CD4-positive, alpha-beta T cell (primary cell): ENCODE measurements around the gene ZSCAN5A. TPM values are rescaled to one million over a fixed set of nuclear protein-coding genes. Genes with fewer than 3 reads are reported as not detected.

Experiments
- ATAC-seq: fragments of 200-7000 bp; cut with Tn5 transposase; one replicate; pipeline ENCODE4 v1.10.0; 2022; ENCODE audit warnings: mild to moderate bottlenecking; ENCODE audit not compliant: poor library complexity
- CTCF ChIA-PET: fragments of 350-600 bp; sonication (Branson Sonifier 250); formaldehyde crosslinking; loops from one replicate; lab custom pipeline; 2021; ENCODE audit warnings: antibody characterized with exemption, inconsistent platforms; lab: Charles Lee
- POLR2A ChIA-PET: fragments of 350-600 bp; sonication (Branson Sonifier 250); formaldehyde crosslinking; loops from one replicate; lab custom pipeline; 2021; ENCODE audit warnings: antibody characterized with exemption, inconsistent platforms; lab: Charles Lee
- DNase-seq, 14 experiments: peaks; one replicate each; pipeline ENCODE4 v3.0.0-alpha.2; 2013 to 2020; ENCODE audit warnings: mixed read lengths in 2 of 14
- H3K27ac ChIP-seq, 2 donors: one replicate each; pipeline versions ENCODE4 v1.5.1 to v1.7.0; 2013; ENCODE audit warnings: low read length in 2 of 2, low read depth in 1 of 2, mild to moderate bottlenecking in 1 of 2
- H3K27me3 ChIP-seq, 2 experiments: 1 replicate in 1 of 2; 2 replicates in 1 of 2; pipeline versions ENCODE4 v1.6.1 to v1.7.0; 2013; ENCODE audit warnings: low read length in 2 of 2, control low read depth in 1 of 2, mild to moderate bottlenecking in 1 of 2, moderate library complexity in 1 of 2; ENCODE audit not compliant: insufficient read depth in 2 of 2, control insufficient read depth in 1 of 2
- H3K36me3 ChIP-seq: one replicate; pipeline ENCODE4 v1.6.1; 2013; ENCODE audit warnings: low read length, control low read depth; ENCODE audit not compliant: insufficient read depth
- H3K4me1 ChIP-seq: one replicate; pipeline ENCODE4 v1.6.1; 2013; ENCODE audit warnings: low read length, control low read depth; ENCODE audit not compliant: insufficient read depth
- H3K4me3 ChIP-seq: one replicate; pipeline ENCODE4 v1.5.1; 2013; ENCODE audit warnings: mild to moderate bottlenecking, low read length, moderate library complexity
- H3K9me3 ChIP-seq, 2 experiments: 1 replicate in 1 of 2; 2 replicates in 1 of 2; pipeline versions ENCODE4 v1.6.1 to v1.7.0; 2013; ENCODE audit warnings: low read length in 2 of 2, mild to moderate bottlenecking in 2 of 2, control low read depth in 1 of 2, moderate library complexity in 1 of 2; ENCODE audit not compliant: control insufficient read depth in 1 of 2, insufficient read depth in 1 of 2
- H3K27ac Mint-ChIP-seq: one replicate; pipeline ENCODE4 v1.8.0; 2020; ENCODE audit warnings: mixed read lengths
- H3K27me3 Mint-ChIP-seq: one replicate; pipeline ENCODE4 v1.8.0; 2021; ENCODE audit warnings: mixed read lengths
- H3K36me3 Mint-ChIP-seq: one replicate; pipeline ENCODE4 v1.8.0; 2021; ENCODE audit warnings: low read depth, mixed read lengths
- H3K4me1 Mint-ChIP-seq: one replicate; pipeline ENCODE4 v1.8.0; 2021; ENCODE audit warnings: low read depth, mixed read lengths
- H3K4me3 Mint-ChIP-seq: one replicate; pipeline ENCODE4 v1.8.0; 2020; ENCODE audit warnings: mild to moderate bottlenecking, mixed read lengths
- H3K9me3 Mint-ChIP-seq: one replicate; pipeline ENCODE4 v1.8.0; 2020; ENCODE audit warnings: mixed read lengths
- intact Hi-C, 2 experiments: fragments of 100-400 bp; cut with DNase I in 1 of 2; cut with micrococcal nuclease in 1 of 2; formaldehyde crosslinking; loops; one replicate each; pipeline versions ENCODE4 v1.15.1 to v1.9.0; 2023 to 2025; cut with DNase I, micrococcal nuclease
- total RNA-seq, 174 experiments: library from RNA in 2 of 174; stranded (reverse) in 2 of 174; gene quantifications; one replicate each; pipeline ENCODE4 v1.2.3 and lab custom pipeline; 2021 to 2026
- TF ChIP-seq, protein P1 (sequence below): fragments of 200-600 bp; IDR thresholded peaks from one replicate; pipeline ENCODE4 v1.8.0; 2022; ENCODE audit warnings: antibody characterized with exemption, mild to moderate bottlenecking

The ZSCAN5A gene
- total RNA-seq, 2 experiments from 2014 or later: 3.3 to 4.4 TPM

DNA sequence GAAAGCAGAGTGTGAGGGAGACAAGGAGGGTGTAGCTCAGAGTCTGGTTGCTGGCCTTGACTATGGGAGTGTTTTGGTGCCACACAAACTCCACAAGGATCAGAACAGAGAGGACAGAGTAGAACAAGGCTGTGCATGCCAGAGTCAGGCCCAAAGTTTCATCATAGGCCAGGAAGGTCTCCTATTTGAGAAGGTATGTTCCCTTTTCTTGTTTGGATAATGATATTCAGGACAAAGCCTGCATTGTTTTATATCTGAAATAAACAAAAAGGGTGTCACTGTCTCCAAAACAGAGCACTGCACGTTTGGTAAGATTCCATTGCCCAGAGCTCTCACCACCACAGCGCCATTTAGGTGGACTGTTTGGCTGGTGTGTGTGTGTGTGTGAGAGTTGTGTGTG is 3.1 kb upstream of the ZSCAN5A start:
- H3K9me3 Mint-ChIP-seq: no peaks in the 10 kb centered on the region
- peaks cover 14% of the 10 kb centered on the region for H3K36me3 Mint-ChIP-seq

DNA sequence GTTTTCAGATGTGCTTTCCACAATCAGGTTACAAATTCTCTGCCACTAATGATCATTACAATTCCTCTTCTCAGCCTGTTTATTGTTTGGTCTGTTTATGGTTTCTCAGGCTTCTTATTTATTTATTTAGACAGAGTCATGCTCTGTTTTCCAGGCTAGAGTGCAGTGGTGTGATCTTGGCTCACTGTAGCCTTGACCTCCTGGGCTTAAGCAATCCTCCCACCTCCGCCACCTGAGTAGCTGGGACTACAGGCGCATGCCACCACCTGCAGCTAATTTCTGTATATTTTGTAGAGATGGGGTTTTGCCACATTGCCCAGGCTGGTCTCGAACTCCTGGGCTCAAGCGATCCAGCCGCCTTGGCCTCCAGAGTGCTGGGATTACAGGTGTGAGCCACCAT is 2.1 kb upstream of the ZSCAN5A start:
- Mint-ChIP-seq H3K27me3 (no peaks in the 10 kb centered on the region), H3K9me3 (no peaks in the 10 kb centered on the region), H3K27ac (peak overlapping the region; percentile 95), H3K36me3 (peaks cover 20% of the 10 kb centered on the region), H3K4me3 (peak overlapping the region; percentile 91), H3K4me1 (peaks cover 32% of the 10 kb centered on the region)
- Histone ChIP-seq H3K4me1 (peaks cover 14% of the 10 kb centered on the region), H3K4me3 (no peak overlapping the region), H3K27me3 (no peaks in the 10 kb centered on the region), H3K27ac (no peak overlapping the region), H3K9me3 (no peaks in the 10 kb centered on the region), H3K36me3 (no peaks in the 10 kb centered on the region)
- ChIA-PET CTCF (no interaction called here), POLR2A (no interaction called here)
- DNase-seq (no peak), ATAC-seq (no peak)
- TF ChIP-seq, protein P1, sequence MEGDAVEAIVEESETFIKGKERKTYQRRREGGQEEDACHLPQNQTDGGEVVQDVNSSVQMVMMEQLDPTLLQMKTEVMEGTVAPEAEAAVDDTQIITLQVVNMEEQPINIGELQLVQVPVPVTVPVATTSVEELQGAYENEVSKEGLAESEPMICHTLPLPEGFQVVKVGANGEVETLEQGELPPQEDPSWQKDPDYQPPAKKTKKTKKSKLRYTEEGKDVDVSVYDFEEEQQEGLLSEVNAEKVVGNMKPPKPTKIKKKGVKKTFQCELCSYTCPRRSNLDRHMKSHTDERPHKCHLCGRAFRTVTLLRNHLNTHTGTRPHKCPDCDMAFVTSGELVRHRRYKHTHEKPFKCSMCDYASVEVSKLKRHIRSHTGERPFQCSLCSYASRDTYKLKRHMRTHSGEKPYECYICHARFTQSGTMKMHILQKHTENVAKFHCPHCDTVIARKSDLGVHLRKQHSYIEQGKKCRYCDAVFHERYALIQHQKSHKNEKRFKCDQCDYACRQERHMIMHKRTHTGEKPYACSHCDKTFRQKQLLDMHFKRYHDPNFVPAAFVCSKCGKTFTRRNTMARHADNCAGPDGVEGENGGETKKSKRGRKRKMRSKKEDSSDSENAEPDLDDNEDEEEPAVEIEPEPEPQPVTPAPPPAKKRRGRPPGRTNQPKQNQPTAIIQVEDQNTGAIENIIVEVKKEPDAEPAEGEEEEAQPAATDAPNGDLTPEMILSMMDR: no peak
- intact Hi-C loops: loop anchor here in 1 of 2 experiments (2.0 to 10.0 kb wide), 4 partner anchors 48 to 1838 kb away; partner anchors contain the start of genes EPN1, ZNF329 and ZNF628

More for the DNA sequence above, 3.1 kb upstream of the ZSCAN5A start:
- intact Hi-C loops: loop anchor here in 1 of 2 experiments (2.0 to 10.0 kb wide), 4 partner anchors 47 to 1837 kb away; partner anchors contain the start of genes EPN1, ZNF329 and ZNF628
- H3K4me1 ChIP-seq: peaks cover 14% of the 10 kb centered on the region
- no peak overlapping the region for H3K4me3 Mint-ChIP-seq
- H3K36me3 ChIP-seq: no peaks in the 10 kb centered on the region
- no peak overlapping the region for H3K27ac ChIP-seq
- peaks cover 21% of the 10 kb centered on the region for H3K4me1 Mint-ChIP-seq
- no peak overlapping the region for H3K27ac Mint-ChIP-seq
- no peak for DNase-seq
- CTCF ChIA-PET: no interaction called here
- H3K9me3 ChIP-seq: no peaks in the 10 kb centered on the region
- TF ChIP-seq, protein P1: no peak
- H3K27me3 ChIP-seq: no peaks in the 10 kb centered on the region
- POLR2A ChIA-PET: no interaction called here
- no peaks in the 10 kb centered on the region for H3K27me3 Mint-ChIP-seq
- no peak for ATAC-seq
- no peak overlapping the region for H3K4me3 ChIP-seq

DNA sequence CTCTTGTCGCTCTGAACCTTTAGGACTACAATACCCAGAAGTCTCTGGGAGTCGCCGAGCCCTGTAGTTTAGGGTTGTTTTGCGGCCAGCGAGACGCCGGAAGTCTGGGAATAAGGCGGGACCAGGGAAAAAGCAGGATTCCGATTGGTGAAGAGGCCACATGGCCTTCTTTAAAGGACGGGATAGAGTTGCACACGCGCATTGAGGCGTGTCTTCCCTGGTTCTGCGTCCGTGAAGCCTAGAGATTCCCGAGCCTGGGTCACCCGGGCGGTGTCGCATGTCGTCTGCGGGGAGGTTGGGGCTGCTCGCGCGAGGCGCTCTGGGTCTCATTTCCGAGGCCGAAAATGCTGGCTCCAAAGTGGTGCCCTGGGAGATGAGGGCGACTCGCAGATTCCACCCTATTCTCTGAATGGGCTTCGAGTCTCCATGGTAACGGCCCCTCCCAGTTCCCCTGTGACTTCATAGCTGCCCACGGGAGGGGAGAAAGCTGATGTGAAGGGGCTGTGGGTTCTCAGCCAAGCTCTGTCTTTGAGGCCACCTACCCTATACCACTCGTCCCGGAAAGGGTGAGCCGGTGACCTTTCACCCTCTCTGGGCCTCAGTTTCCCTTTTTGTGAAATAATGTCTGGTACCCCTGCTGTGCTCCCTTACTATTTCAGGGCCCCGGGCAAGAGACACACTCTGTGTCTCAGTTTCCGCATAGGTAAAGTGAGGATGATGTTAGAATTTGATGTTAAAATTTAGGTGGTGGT is 614 bp upstream of the ZSCAN5A start:
- H3K9me3 Mint-ChIP-seq: no peaks in the 10 kb centered on the region
- intact Hi-C loops: loop anchor here (1.0 to 10.0 kb wide), 7 partner anchors 78 to 1840 kb away; partner anchors contain the start of genes ZNF582 (in 2 of the 2), EPN1 (in 1 of the 2), ZNF329 (in 1 of the 2) and ZNF628 (in 1 of the 2)
- ChIA-PET CTCF (interaction anchor here (0.6 to 0.8 kb wide), 2 partner anchors 62 to 1601 kb away, joined by 3 to 4 read pairs; no protein-coding TSS in a partner anchor), POLR2A (interaction anchor here (0.6 to 2.4 kb wide), 10 partner anchors 24 to 661 kb away, joined by 3 to 11 read pairs (median 4); partner anchors contain the start of genes ZNF444, ZNF471, ZNF582 and ZNF787)
- peak overlapping the region; percentile 91 for H3K4me3 Mint-ChIP-seq
- H3K36me3 Mint-ChIP-seq: peaks cover 29% of the 10 kb centered on the region
- DNase-seq: peak; percentile 78 to 97 (median 88)
- H3K27me3 ChIP-seq: no peaks in the 10 kb centered on the region
- peak overlapping the region; percentile 93 to 99 for H3K27ac ChIP-seq
- ATAC-seq: peak; percentile 80
- peak overlapping the region; percentile 76 for H3K4me3 ChIP-seq
- H3K4me1 ChIP-seq: peaks cover 14% of the 10 kb centered on the region
- H3K4me1 Mint-ChIP-seq: peaks cover 34% of the 10 kb centered on the region
- peak overlapping the region; percentile 95 for H3K27ac Mint-ChIP-seq
- TF ChIP-seq, protein P1: no peak
- no peaks in the 10 kb centered on the region for H3K27me3 Mint-ChIP-seq
- no peaks in the 10 kb centered on the region for H3K9me3 ChIP-seq
- H3K36me3 ChIP-seq: no peaks in the 10 kb centered on the region
